SH-SY5Y (cell line): ENCODE results near the gene GLS.

Experiments used
- GATA2 ChIP-seq: IDR thresholded peaks from 2 replicates; pipeline ENCODE4 v1.6.1; 2011; ENCODE audit warnings: mild to moderate bottlenecking, low read depth, low read length
- GATA3 ChIP-seq: IDR thresholded peaks from 2 replicates; pipeline ENCODE4 v1.6.1; 2011; ENCODE audit warnings: low read depth, mild to moderate bottlenecking, low read length, moderate library complexity

Gene GLS

DNA sequence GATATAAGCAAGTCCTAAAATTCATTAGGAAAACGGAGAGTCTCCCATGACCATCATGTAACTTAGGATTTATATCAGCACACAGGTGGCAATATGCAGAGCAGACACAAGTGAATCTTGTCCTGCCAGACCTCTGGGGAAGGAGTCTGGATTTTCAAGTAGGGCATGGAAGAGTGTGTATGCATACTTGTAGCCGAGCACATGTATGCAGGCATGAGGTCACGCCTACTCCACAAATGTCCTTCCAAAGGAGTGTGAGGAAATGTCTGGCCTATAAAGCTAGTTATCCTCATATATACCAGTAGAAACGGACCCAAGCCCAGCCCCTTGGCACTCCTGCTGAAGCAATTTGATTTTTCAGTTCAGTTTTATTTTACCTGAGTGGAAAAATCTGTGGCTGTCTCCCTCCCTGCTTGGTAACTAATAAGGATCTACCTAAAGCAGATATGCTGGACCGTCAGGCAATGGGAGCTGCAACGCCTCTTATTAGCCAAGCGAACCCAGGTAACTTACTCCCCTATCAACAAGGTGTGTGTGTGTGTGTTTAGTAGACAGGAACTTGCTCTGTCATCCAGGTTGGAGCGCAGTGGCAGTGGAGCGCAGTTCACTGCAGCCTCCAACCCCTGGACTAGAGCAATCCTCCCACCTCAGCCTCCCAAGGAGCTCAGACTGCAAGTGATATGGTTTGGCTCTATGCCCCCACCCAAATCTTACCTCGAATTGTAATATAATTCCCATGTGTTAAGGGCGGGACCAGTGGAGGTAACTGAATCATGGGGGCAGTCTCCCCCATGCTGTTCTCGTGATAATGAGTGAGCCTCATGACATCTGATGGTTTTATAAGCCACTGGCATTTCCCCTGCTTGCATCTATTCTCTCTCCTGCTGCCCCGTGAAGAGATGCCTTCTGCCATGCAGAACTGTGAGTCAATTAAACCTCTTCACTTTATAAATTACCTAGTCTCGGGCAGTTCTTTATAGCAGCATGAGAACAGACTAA, 130.6 kb downstream of the GLS start:
- no peak for TF ChIP-seq GATA2
- TF ChIP-seq GATA3 = no peak

DNA sequence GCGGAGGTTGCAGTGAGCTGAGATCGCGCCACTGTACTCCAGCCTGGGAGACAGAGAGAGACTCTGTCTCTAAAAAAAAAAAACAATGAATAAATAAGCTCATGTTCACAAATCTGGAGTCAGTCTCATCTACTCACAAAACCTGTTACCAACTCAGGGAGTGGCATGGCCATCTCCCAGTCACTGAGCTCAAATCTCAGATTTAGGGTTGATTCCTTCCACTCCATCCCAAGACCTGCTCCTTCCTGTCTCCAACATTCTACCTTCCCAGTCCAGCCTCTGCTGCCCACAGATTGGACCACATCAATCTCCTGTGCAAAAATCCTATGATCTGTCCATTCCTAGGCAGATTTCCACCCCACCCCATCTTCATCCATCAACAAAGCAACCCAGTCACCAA, 131.7 kb downstream of the GLS start:
- TF ChIP-seq GATA2 (no peak), GATA3 (no peak)

GRCh38 chr2:191012845-191013681, 132.4 kb downstream of the GLS start:
- TF ChIP-seq GATA3 = no peak
- no peak for TF ChIP-seq GATA2

DNA sequence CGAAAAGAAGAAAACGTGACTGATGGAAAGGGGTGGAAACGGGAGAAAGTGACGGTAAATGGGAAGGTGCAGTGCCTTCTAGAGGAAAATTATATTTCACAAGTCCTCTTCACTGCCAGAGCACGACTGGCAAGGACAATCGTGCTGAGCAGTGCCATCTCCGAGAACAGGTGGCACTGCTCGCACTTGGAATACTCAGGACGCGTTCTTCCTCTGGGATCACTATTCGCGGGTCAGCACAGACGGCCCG, 133.0 kb downstream of the GLS start:
- TF ChIP-seq GATA3 (no peak), GATA2 (no peak)

- TF ChIP-seq GATA3 (no peak), GATA2 (peak; percentile 88)
Measured at GRCh38 chr2:191013932-191014652, 133.5 kb downstream of the GLS start, which contains the start of gene STAT1. Gene STAT1 (minus strand): TSS chr2:191014171. CDS start chr2:191010003, 4,168 bp downstream.

DNA sequence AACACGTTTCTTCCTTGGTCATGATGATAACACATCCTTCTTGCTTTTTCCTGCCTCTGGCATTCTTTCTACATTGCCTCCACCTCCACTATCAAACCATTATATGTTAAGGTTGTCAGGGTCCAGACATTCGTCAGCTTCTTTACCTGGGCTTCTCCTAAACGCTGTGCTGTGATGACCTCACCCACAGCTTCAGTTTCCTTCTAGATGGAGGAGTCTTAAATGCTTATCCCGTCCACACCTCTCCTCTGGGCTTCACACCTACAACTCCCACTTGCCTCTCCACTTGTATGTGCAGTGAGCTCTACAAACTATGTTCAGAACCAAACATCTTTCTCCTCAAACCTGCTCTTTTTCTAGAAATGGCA, 134.0 kb downstream of the GLS start:
- TF ChIP-seq GATA2 = no peak
- TF ChIP-seq GATA3 = no peak
